ENCODE measurements around the gene SIRT5. TPM values are rescaled to one million over a fixed set of nuclear protein-coding genes. Genes with fewer than 3 reads are reported as not detected.

SIRT5 gene
- polyA plus RNA-seq (ENCODE audit: insufficient read length in 12 of 12) = 10 to 100 TPM in 6 of 12 donors, 1 to 10 TPM in 5, not detected in 1; 8.1 to 20.2 (median 10.1) TPM
- long read RNA-seq, donor 1 = 0 reads
- long read RNA-seq, donor 2 = 0 reads
- long read RNA-seq, donor 3 = 0 reads
- long read RNA-seq, donor 4 = 0 reads
- long read RNA-seq, donor 5 = 0 reads
- long read RNA-seq, donor 6 = 0 reads
- long read RNA-seq, donor 7 = 0 reads
- long read RNA-seq, donor 8 = 0 reads
- long read RNA-seq, donor 9, partial matches to known transcripts = 0 of 1 reads
- long read RNA-seq, donor 9, other reads (novel, unspliced or antisense) = 0 of 1 reads
- long read RNA-seq, donor 10 = 0 reads
- long read RNA-seq, donor 11 = 0 reads

DNA sequence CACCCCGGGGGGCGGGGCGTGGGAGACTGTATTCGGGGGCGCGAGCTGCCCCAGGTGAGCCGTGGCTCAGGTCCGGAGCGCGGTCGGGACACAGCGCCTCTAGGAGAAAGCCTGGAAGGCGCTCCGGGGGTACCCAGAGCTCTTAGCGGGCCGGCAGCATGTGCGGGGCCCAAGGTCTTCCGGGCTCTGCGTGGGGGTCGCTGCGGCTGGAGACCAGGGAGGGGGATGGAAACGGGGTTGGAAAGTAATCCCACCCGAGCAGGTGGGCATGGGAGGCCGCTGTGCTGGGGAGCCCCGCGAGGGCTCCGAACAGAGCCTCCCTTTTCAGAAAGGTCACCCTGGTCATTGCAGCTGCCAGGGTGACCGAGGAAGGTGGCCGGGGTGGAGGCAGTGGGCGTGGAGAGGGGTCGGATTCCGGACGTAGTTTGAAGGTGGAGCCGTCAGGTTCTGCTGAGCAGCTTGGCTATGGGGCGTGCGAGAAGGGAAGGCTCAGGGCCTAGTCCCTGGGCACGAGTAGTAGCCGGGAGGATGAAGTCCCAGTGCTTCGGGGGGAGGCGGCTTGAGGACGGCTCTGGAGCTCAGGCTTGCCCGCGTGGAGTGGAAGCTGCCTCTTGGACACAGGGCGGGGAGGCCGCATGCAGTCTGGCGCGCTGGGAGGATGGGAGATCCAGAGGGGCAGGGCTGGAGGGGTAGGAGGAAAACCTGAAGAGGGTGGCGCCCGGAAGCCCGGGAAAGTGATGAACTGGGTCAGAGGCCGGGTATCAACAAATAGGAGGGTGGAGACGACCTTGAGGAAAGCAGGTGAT, at the start of gene SIRT5:
TSS of gene SIRT5 (plus strand) at position 31 of the 806 bp plus-strand sequence. CDS start 9,510 bp downstream, outside the sequence.
- DNase-seq = peak; percentile 74

DNA sequence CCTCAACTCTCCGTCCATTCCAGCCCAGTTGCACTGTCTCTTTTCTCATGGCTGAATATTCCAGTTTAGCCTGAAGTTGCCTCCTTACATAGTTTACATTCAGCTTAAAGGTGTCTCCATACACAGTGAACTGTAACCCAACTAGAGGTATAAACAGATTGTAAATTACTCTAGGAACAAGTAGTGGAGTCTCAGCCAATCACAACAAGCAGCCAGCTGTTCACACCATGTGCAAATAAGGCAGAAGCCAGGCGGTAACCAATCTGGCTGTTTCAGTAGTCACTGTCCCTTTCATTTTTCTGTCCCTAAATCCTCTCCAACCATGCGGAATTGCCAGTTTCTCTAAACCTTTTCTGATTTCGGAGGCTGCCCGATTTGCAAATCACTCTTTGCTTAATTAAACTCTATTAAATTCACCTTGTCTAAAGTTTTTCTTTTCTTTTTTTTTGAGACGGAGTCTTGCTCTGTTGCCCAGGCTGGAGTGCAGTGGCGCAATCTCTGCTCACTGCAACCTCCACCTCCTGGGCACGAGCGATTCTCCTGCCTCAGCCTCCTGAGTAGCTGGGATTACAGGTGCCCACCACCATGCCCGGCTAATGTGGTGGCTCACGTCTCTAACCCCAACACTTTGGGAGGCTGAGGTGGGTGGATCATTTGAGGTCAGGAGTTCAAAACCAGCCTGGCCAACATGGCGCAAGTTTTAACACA, 49.4 kb upstream of the SIRT5 start:
- DNase-seq = no peak

- no peak for DNase-seq
Observed at GRCh38 chr6:13526357-13526726, 48.1 kb upstream of the SIRT5 start.

- DNase-seq = peak; percentile 25
Observed at GRCh38 chr6:13526727-13527670, 47.4 kb upstream of the SIRT5 start.

GRCh38 chr6:13527671-13528056, 46.7 kb upstream of the SIRT5 start:
- no peak for DNase-seq

DNA sequence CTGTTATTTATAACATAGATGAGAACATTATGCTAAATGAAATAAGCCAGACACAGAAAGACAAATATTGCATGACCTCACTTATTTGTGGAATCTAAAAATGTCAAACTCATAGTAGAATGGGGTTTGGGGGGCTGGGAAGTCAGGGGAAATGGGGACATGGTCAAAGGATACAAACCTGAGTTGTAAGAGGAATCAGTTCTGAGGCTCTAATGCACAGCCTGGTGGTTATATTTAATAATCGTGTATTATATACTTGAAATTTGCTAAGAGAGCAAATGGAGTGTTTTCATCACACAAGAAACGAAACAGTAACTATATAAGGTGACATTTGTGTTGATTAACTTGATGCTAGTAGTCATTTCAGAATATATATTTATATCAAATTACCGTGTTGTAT, 46.2 kb upstream of the SIRT5 start:
- no peak for DNase-seq

DNA sequence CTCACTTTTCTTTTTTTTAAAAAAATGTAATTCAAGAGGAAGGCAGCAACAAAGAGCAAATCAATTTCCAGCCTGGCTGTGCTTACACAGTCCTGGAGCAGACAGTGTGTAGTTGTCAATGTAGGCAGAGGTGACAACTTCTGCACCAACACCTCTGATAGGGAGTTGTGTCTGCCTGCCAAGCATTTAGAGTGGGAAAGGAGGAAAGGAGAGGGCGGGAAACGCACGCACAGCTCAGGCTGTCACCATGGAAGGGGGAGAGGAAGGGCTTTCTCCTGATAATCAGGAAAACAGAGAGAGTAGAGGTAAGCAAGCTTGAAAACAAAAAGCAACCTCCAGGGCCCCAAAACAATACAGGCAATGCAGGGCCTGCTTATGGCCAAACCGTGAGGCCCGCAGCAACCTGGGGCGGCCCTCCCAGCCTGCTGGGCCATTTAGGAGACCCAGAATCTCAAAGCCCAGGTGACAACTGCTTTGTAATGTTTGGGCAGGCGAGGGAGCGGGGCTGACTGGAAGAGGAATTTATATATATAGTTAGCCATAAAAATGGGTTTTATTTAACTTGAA, 45.5 kb upstream of the SIRT5 start:
- DNase-seq = no peak

DNA sequence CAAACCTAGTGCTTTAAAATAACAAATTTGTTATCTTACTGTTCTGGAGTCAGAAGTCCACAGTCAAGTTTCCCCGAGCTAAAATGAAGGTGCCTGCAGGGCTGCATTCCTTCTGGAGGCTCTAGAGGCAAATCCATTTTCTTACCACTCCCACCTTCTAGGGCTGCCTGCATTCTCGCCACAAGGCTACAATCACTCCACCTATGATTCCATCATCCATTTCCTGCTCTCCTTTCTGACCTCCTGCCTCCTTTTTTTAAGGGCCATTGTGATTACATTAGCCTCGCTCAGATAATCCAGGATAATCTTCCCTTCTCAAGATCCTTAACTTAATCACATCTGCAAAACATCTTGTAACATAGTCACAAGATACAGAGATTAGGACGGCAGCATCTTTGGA, 42.4 kb upstream of the SIRT5 start:
- DNase-seq = no peak

GRCh38 chr6:13534536-13534935, 39.9 kb upstream of the SIRT5 start:
- DNase-seq = no peak

GRCh38 chr6:13535306-13535705, 39.1 kb upstream of the SIRT5 start:
- DNase-seq = no peak

DNA sequence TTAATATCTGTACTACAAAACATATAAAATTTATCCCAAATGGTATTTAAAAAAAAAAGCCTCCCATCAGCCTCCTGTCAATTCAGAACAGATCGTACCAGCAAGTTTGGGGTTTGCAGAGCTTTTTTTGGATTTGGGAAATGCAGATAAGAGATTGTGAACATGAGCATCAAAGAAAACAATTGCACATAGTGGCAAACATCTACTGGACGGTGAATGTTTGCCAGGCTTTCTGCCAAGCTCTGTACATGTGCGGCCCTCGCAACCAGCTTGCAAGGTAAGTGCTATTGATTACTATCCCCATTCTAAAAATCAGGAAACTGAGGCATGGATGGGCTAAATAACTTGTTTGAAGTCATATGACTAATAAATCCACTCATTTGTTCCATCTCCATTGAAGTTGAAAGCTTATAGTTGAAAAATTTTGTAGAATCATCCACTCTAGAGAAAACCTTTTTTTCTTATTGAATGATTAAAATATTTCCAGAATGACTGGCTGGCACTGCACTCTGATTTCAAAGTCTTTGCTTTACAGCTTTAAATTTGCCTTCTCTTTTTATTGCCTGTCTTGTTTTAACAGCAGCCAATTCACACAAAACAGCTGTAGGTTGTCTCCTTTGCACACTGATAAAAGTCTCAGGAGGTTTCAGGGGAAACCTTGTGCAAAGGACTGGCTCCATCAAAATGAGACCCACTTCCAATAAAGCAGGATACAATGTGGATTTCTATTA, 37.4 kb upstream of the SIRT5 start:
- DNase-seq = no peak

DNA sequence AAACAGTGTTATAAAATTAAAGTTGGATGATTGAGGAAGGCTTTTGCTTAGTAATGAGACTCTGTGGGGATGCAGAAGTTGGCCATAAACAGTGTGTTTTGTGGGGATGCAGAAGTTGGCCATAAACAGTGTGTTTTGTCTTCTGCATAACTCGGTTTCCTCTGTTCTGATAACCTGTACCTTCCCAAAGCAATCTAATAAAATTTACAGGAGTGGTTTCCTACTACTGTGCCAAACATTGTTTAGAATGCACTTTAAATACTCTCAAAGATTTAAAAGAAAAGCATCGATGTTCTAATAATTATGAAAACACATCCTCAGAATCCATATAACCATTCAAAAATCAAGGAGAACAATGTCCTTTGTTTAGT, 36.9 kb upstream of the SIRT5 start:
- DNase-seq = no peak

DNA sequence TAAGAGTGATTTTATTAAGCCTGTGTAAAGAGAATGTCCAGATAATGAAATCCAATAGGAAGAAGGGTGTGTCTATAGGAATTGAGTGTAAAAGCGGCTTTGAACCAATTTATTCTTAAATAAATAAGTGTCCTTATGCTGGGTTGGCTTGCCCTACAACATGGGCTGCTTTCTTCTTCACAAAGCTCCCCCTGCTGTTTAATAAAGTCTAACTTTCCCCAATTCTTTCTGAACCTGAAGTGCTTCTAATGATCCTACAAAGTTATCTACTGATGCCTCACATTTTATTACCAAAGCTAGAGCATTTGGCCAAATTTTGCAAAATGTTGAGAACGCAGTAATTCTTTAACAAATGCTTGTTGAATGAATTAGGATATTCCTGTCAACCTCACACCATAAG, 36.3 kb upstream of the SIRT5 start:
- peak; percentile 36 for DNase-seq

GRCh38 chr6:13538600-13538999, 35.8 kb upstream of the SIRT5 start:
- DNase-seq = no peak

- no peak for DNase-seq
Observed at GRCh38 chr6:13539572-13539971, 34.8 kb upstream of the SIRT5 start.

DNA sequence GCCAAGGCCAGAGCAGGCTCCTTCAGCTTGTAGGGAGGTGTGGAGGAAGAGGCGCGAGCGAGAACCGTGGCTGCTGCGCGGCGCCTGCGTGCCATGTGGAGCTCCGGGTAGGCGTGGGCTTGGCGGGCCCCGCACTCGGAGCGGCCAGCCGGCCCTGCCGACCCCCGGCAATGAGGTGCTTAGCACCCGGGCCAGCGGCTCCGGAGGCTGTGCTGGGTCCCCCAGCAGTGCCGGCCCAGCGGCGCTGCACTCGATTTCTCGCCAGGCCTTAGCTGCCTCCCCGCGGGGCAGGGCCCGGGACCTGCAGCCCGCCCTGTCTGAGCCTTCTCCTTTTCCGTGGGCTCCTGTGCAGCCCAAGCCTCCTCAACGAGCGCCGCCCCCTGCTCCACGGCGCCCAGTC, 32.9 kb upstream of the SIRT5 start:
- no peak for DNase-seq

GRCh38 chr6:13544454-13545186, 29.8 kb upstream of the SIRT5 start:
- no peak for DNase-seq

- DNase-seq = no peak
Observed at GRCh38 chr6:13545885-13546284, 28.5 kb upstream of the SIRT5 start.

DNA sequence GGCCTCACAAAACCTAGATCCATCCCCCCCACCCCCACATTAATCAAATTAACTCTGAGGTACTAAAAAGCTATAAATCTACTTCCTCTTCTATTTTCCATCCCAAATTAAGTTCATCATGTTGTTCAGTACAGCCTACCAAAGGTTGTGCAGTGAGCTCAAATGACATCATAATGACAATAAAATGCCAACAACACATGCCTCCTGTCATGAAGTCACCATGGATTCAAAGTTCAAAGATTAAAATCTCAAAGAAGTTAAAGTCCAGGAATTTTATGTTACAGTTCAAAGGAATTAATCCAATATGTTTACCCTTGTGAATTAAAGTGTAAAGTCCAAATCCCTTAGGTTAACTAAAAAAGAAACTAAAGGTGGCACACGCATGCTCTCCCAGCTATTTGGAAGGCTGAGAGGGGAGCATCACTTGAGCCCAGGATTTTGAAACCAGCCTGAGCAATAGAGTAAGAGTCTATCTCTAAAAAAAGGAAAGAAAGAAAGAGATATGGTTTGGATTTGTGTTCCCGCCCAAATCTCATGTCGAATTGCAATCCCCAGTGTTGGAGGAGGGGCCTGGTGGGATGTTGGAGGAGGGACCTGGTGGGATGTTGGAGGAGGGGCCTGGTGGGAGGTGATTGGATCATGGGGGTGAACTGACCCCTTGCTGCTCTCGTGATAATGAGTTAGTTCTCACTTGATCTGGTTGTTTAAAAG, 25.7 kb upstream of the SIRT5 start:
- DNase-seq = no peak

Measured in muscle of arm (tissue), 14 donors.